Activated T-cell treated with anti-CD3 and anti-CD28 coated beads for 4 hours (primary cell): Measurements from ENCODE around the gene TRPV3.
A peak's percentile ranks its signal among the peaks of the same experiment; 100 is the strongest.
"Not testable (repeated sequence)": the region's sequence is repeated elsewhere in the genome, so short reads cannot be mapped to it uniquely, and the experiment has no call there.

Experiments
- DNase-seq: peaks from one replicate; pipeline ENCODE4 v3.0.0-alpha.2; 2020

TRPV3 gene

DNA sequence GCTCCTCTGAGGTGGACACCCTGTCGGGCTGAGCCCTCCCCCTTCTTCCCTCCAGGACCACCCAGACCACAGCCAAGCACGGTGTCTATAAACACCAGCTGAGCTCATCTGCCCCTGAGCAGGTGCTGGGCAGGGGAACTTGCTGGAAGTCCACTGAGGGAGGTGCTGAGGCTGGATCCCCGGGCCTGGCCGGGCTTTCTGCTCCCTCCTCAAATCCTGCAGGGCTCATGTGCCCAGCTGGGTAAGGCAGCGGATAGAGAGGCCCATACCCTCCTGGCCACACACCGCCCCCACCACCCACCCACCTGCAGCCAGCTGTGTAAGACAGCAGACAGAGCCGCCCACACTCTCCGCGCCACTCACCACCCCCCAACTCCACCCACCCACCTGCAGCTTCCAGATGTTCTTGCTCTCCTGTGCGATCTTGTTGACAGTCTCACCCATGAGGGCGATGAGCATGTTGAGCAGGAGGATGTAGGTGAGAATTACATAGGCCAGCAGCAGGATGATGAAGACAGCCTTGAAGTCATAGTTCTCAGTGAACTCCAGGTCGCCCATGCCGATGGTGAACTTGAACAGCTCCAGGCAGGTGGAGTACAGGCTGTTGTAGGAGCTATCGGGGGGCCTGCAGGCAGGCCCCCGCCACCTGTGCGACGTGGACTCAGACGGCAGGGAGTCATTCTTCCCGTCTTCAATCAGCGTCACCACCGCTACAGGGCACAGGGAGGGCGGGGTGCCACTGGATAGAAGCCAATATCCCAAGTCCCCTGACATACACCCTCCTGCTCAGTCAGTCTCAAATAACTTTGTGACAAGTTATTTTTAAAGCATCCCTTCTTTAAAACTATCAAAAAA is 15.9 kb upstream of the TRPV3 start:
- no peak for DNase-seq

DNA sequence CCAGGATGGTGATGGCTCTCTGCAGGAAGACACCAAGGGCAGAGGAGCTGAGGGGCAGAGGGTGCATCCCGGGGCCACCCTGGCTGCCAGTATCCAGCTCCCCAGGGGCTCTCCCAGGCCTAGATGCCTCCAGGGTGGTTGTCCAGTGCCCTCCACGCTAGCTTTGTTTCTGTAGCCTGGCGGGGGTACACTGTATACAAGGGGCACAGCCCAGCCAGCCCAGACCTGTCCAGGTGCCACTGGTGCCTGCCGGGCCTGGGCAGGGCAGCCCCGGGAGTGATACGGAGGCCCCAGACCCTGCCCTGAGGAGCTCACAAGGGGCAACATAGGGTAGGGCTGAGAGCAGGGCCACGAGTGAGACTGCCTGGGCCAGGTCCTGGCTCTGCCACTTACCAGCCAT is 14.6 kb upstream of the TRPV3 start:
- DNase-seq: no peak

DNA sequence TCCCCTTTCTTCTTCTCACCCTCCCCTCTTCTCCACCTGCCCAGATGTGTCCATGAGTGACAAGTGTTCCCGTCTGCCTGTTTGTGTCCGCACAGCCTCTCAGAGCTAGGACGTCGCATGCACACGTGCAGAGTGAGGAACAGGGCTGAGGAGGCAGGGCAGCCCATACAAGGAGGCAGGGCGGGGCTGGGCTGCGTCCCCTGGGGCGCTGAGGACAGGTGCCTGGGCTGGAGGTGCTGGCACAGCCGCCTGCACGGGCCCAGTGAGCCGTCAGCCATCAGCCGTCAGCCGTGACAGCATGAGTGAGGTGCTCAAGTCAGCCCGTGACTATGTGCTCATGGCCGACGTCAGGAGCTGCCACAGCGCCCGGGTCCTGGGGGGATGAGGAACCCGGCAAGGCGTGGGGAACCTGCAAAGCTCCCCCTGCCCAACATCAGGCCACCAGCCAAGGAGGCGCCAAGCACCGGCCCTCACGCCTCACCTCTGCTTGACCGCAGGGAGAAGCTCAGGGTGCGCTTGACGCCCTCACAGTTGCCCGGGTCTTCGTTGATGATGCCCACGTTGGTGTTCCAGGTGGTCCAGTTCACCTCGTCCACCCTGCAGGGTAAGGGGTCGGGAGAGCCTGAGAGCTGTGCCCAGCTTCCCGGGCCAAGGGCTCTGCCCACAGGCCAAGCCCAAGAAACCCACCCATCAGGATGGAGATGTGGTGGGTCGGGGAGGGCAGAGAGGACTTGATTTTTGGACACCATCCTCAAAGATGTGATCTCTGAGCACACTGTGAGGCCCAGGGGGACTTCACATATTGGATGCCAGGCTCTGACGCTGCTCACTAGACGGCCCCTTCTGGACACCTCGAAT is 13.7 kb upstream of the TRPV3 start:
- DNase-seq: no peak

DNA sequence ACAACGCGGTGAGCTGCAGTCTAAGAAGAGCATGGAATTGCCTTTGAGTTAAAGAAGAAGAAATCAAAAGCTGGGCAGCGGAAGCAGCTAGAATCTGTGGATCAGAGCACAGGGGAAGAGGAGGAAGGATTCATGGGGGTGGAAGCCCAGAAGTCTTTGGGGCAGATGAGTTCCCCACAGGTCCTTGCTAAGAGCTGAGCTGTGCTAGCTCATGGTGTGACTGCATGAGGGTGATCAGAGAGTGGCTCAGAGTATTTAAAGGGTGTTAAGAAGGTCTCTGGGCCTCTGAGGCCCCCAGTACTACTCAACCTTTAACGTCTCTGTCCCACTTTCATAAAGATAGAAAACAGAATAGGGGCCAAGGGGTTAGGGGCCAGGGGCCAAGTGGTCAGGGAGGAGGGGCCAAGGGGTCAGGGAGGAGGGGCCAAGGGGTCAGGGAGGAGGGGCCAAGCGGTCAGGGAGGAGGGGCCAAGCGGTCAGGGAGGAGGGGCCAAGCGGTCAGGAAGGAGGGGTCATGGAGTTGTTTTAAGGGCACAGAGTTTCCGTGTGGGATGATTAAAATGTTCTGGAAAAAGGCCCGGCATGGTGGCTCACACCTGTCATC is 12.0 kb upstream of the TRPV3 start:
- no peak for DNase-seq

DNA sequence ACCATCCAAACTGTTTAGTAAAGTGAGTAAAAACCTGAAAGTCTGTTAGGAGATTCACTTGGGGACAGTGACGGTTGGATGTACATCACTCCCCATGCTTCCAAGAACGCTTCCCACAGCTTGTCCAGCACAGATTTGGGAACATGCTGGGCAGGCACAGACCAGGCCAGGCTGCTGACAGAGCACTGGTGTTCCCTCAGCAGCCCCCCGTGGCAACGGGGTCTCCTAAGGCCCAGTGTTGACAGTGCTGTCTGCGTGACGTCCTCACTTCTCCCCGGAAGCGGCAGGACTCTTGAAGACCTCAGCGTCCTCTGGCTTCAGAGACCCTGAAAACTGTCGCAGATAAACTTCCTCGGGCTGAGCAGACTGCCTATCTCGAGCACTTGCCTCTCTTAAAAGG is 8.9 kb upstream of the TRPV3 start:
- DNase-seq: no peak

DNA sequence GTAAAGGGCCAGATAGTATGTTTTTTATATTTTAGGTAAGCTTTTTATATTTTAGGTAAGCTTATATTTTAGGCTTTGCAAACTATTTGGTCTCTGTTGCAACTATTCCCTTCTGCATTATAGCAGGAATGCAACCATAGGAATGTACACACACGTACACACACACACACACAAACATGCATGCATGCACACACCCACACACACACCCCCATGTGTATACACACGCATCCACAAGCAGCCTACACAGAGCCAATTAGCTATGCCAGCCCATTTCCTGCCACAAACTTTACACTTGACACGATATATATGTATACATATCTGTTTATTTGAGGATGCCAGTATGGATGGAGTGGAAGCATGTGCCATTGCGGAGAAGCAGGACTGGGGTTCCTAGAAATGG is 7.5 kb upstream of the TRPV3 start:
- no peak for DNase-seq

DNA sequence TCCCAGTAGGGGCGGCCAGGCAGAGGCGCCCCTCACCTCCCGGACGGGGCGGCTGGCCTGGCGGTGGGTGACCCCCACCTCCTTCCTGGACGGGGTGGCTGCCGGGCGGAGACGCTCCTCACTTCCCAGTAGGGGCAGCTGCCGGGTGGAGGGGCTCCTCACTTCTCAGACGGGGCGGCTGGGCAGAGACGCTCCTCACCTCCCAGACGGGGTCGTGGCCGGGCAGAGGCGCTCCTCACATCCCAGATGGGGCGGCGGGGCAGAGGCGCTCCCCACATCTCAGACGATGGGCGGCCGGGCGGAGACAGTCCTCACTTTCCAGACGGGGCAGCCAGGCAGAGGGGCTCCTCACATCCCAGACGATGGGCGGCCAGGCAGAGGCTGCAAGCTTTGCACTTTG is 6.6 kb upstream of the TRPV3 start:
- DNase-seq: not testable (repeated sequence)

DNA sequence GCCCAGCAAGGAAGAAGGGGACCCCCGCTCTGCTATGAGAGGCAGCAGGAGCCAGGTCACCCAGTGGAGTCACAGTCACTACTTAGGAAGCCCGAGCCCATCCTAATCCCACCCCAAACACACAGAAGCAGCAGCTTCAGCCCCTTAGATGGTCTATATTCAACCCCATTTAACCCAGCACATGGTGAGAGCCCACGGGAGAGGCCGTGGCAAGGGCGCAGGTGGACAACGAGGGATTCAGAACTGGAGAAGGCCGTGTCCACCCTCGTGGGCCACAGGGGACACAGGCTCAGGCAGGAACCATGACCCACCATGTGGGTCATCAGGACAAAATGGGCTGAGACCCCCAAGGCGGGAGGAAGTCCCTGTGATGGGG is 1.6 kb upstream of the TRPV3 start:
- no peak for DNase-seq

DNA sequence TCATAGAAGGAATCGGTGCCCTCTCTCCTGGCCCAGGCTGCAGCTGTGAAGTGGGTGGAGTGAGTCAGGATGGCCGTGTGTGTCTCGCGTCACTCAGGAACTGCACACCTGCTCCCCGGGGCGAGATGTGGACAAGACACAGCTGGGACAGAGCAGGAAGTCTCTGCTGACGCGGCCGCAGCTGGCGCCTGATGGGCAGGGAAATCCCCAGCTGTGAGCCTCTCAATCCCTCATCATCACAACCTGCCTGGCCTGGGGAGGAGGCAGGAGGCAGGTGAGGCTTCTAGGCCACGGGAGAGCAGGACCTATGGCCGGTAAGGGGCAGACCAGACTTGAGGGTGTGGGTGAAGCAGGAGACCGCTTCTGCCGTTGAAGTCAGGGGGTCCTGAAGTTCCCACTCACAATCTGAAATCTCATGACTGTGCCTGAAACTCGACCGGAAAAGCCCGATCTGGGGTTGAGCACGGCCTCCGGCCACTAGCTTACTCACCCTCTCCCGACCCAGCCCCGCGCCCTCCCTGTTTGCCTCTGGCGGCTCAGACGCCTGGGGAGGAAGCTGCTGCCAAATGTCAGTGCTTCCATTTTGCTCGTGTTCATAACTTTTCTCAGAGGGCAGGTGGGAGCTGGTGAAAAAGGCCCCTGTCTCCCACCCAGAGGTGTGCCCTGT is 1.1 kb upstream of the TRPV3 start:
- peak; percentile 17 for DNase-seq

DNA sequence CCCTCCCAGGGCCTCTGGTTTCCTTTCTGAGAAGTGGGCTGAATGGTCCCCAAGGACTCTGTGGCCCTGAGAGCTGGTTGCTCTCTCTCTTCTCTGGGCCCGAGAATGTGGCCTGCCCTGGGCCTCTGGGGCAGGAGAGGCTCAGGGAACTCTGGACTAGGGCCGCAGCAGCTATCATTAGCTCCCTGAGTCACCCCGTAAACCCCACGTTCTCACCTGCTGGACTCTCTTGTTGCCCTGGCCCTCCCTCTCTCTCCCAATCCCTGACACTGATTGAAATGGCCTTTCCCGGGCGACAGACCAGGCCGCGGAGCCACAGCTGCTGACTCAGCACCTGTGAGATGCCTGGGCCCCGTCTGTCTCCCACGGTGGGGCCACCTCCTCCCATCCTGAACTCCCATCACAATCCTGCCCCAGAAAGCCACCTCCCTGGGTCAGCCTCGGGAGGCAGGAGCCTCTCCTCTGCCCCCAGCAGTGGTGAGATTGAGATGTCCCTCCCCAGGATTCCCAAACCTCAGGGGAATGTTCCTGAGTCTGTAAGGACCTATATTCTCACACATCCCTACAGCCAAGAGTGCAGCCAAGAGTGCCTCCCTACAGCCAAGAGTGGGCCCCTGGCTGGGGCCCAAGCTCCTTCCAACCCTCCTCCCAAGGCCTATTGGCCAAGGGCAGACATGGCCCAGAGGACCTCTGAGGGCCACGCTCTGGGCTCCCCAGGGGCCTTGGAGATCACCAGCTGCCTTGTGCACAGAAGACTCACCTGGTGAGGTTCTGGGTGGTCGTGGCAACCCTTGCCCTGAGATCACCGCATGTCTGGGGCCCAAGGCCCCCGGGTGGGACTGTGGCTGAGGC is 470 bp downstream of the TRPV3 start:
- DNase-seq: no peak

DNA sequence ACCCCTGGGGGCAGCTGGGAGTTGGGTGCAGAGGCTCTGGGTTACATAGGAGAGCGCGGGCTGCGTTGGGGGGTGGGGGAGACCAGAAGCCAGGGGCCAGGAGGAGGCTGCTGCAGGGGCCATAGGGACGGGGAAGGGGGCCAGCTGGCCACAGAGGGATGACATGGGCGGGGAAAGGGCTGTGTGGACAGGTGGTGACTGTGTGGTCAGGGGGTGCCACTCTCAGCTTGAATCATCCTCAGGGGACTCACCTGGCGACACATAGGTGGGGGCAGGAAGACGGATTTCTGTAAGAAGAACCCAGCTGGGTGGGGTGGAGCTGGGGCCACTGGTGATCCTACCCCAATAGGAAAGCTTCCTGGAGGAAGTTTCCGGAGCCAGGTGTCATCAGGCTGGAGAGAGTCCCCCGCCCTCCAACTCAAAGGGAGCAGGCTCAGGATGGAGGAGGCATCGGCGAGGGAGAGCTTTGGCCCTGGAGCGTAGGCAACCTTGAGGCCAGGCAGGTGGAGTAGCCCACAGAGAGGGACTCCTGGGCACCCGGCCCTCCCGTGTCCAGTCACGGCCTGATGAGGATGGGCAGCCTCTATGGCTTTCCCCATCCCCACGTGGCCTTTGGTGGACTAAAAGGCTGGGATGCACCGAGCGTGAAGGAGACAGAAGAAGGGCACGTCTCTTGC is 1.2 kb downstream of the TRPV3 start:
- DNase-seq: no peak

DNA sequence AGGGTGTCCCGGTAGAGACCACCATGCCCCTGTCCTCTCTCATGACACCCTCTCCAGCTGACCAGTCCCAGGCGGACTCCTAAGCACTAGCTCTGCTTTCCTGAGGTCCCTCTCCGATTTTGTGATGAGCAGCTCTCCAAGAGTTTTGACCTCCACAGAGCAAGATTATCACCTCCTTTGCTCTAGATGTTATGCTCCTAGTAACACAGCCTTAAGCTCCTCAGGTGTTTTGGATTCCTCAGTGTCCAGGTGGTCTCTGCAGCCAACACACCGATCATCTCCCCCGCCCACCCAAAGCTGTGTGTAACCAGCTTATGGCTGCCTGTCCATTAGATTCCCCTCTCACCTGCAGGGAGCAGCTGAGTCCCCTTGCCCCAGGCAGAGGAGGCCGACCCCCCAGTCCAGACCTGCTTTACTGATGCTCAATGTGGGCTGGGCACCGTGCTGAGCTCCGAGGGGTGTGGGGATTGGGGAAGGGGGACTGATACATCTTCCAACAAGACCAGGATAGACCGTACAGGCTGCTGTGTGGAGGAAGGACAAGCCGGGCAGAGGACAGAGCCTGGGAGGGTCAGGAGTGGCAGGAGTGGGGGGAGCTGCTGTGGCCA is 2.3 kb downstream of the TRPV3 start:
- no peak for DNase-seq

DNA sequence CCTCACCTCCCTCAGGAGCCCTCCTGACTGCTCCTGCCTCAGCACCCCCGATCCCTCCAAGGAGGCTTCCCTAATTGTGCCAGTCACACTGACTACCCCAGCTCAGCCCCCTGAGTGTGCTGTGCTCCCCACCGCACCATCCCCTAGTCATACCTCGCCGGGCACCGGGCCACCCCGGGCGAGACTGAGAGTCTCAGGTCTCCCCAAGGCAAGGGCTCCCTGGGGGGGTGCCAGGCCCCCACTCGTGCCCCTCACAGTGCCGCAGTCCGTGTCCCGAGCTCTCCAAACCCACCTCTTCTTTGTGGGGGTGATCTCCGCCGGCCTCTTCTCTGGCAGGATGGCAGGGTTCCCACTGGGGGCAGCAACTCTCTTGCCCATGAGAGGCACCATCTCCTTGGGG is 3.2 kb downstream of the TRPV3 start:
- no peak for DNase-seq

DNA sequence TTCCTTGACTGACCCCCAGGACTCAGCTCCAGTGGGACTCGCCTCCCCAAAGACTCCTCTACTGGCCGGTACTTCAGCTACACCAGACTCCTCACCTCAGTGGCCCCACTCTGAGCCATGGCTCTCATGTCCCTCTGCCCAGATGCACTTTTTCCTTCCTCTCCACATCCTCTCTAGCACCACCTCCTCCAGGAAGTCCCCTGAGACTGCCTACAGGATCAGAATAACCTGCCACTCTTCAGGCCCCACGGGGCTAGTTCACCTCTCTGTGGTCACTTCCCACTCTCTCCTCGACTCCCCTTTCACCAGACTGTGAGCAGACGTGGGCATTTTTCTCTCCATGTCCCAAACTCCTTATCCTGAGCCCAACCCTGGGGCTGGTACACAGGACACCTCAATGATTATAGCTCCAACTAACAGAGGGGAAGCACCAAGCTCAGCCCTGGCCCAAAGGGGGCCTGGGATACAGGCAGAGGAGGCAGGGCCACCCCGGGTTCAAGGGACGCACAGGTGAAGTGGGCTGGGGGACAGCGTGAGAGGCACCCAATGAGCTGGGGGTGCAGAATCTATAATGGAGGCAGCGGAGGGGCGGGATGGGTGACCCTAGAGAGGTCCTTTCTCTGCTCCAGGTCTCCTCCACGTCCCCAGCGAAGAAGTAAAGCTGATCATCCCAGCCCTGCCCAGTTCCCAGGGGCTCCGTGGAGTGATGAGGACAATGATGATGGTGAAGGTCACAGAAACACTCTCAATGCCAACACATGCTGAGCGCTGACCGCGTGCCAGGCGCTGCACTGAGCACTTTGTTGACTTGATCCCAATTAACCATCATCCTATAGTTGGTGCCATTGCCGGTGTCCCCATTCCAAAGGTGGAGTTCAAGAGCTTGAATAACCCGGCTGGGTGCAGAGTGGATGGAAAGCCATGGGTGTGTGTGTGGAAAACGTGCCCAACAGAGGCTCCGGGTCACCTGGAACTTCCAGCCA is 3.9 kb downstream of the TRPV3 start:
- DNase-seq: no peak

DNA sequence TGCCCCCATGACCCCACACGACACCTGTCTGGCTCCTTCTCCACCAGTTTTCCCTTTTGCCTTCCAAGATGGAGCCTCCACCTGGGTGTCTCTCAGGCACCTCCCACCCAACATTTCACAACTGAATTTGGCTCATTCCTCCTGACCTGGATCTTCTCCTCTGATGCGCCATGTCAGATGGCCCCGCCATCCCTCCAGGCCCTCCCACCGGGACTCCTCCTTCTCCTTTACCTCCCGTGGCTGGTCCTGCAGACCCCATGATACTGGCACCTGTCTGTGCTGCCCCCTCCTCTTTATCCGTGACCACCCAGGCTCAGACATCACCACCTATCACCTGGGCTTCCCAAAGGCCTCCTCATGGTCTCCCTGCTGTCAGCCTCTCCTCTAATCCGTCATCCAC is 4.7 kb downstream of the TRPV3 start:
- no peak for DNase-seq

DNA sequence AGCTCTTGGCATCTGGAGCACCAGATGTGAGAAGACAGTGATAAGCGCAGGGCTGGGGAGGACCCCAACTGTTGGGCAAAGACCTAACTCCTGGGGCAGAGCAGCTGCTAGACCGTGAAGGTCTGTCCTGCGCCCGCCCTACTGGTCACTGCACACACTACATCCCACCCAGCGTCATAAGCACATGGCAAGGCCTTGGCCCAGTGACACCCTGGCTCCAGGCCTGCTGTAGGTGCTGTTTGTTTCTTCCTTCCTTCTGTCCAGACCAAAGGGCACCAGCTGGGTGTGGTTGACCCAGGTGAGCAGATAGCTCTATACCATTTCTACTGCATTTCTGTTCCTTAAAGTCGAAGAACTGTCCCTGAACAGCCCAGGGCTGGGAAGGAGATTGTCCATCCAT is 6.4 kb downstream of the TRPV3 start:
- no peak for DNase-seq

DNA sequence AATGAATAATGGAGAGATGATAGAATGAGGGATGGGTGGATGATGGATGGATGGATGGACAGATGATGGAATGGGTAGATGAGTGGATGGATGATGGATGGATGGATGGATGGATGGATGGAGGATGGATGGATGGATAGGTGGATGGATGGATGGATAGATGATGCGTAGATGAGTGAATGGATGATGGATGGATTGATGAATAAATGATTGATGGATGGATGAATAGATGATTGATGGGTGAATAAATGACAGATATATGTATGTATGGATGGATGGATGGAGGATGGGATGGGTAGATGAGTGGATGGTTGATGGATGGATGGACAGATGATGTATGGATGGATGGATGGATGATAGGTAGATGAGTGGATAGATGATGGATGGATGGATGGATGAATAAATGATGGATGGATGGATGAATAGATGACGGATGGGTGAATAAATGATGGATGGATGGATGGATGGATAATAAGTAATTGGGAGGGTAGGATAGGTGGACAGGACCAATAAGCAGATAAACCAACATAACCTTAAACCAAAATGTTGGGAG is 7.9 kb downstream of the TRPV3 start:
- no peak for DNase-seq

DNA sequence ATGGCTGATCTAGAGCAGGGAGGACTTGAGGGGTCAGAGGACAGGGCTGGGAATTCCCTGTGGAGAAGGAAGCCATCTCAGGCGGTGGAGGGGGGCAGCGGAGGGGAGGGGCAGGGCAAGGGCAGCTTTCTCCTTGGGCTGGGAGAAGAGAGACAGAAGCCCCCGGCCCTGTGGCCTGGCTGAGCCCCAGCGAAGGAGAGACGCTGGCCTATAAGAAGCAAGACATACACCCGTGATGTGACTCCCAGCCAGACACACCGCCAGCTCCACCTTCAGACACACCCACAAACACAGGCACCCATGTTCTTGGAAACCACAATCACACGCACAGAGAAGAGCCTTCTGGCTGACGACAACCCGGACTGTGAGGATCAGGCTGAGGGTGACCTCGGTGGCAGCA is 10.0 kb downstream of the TRPV3 start:
- no peak for DNase-seq

DNA sequence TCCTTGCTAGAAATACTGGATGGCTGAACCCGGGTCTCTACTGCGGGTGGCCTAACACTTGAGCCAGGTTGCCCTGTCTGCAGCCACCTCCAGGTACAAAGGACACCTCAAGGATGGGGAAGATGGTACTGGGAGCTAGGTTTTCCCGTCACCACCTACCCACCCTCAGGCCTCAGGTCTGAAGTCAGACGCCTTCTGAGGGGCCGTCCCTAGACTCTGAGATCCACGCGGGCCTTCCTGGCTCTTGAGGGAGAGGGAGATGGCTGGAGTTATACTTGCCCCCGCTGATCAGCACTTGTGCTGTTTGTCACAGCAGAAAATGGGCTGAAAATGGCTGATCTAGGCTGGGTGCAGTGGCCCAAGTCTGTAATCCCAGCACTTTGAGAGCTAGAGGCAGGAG is 10.6 kb downstream of the TRPV3 start:
- DNase-seq: no peak

DNA sequence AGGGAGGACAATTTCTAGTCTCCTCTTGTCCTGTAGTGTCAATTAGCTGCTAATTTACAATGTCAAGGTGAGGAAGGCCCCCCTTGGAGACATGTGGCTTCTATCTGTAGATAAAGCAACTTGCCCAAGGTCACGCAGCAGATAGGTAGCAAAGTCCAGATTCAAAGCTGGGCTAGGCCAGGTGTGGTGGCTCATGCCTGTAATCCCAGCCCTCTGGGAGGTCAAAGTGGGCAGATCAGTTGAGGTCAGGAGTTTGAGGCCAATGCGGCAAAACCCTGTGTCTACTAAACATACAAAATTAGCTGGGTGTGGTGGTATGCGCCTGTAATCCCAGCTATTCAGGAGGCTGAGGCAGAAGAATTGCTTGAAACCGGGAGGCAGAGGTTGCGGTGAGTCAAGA is 11.1 kb downstream of the TRPV3 start:
- DNase-seq: no peak
